T-helper 2 cell (primary cell): ENCODE results near the gene HDAC9.
A peak's percentile ranks its signal among the peaks of the same experiment; 100 is the strongest.

Experiments
- DNase-seq, 5 experiments: peaks; one replicate each; pipeline versions ENCODE4 v3.0.0 to v3.0.0-alpha.2; 2012 to 2022

The HDAC9 gene

GRCh38 chr7:18858232-18858631 is 362.7 kb downstream of the HDAC9 start:
- DNase-seq = no peak

DNA sequence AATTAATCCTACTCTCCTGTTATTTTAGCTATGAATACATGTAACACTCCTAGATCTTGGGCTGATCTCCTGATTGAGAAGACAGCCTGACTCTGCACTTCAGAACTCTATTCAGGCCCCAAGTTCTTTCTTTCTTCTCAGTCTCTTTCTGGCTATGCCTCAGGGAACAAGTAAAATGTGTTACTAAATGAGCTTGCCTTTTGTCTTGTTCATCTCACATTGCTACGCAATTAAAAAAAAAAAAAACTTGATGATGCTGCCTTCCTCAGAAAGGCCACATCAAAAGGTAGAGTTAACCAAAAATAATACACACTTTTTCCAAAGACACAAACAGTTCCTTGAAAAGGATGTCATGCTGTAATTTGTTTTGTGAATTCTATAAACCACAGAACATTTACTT is 363.8 kb downstream of the HDAC9 start:
- peak in 1 of 5 experiments; percentile 38 for DNase-seq

DNA sequence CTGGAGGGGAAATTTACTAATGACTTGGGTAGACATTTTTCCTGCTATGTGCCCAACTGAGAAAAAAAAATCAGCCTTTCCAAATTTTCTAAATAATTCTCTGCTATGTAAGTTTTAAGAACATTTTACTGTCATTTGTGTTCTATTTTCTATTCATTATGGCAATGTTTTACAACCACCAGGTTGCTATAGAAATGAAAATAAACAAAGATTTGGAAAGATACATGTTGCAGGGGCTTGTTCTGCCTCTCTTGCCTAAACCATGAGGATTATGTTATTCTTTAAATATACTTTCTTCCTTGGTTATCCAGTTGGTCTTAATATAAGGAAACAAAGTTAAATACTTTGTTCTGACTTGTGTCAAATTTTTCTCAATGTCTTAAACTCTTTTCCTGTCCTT is 364.7 kb downstream of the HDAC9 start:
- no peak for DNase-seq

DNA sequence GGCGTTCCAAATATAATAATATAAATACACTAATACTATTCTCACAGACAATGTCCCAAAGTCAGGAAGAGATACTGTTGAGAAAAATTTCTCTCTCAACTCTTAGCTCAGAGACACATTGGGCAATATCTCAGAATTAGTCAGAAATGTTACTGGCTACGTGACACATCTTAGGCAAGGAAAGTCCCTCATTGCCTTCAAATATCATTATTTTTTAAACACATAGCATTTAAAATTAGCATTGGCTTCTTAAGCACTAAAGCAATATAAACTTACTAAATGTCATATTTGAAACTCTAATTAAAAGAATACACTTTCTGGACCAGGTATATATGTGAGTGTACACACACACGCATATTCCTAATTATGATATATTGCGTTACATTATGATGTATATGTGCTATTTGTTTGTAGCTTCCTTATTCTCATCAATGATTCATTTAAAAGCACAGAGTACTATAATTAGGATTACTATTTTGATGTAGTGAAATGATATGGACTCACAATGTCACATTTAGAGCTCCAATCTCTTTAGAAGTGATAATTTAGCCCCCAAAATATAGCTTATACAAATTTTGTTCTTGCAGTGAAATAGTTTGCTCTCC is 366.1 kb downstream of the HDAC9 start:
- DNase-seq = peak in 1 of 5 experiments; percentile 38

DNA sequence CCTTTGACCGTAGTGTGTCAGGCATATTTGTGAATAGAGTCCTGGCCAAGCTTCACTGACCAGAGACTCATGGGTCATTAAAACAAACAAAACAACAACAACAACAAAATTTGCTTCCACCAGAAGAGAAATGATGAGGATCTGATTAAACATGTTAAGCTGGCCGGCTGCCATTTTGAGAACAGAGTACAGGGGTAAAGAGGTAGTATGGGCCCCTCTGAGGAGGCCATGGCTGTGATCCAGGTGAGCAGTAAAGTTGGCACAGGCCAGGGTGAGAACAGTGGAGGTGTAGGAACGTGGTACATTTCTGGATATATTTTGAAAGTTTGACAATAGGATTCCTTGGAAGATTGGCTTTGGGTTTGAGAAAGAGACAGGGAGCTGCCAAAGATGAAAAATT is 369.4 kb downstream of the HDAC9 start:
- DNase-seq = no peak

- no peak for DNase-seq
Observed at GRCh38 chr7:18866359-18867036, 370.9 kb downstream of the HDAC9 start.

- no peak for DNase-seq
Observed at GRCh38 chr7:18872344-18872743, 376.8 kb downstream of the HDAC9 start.

DNA sequence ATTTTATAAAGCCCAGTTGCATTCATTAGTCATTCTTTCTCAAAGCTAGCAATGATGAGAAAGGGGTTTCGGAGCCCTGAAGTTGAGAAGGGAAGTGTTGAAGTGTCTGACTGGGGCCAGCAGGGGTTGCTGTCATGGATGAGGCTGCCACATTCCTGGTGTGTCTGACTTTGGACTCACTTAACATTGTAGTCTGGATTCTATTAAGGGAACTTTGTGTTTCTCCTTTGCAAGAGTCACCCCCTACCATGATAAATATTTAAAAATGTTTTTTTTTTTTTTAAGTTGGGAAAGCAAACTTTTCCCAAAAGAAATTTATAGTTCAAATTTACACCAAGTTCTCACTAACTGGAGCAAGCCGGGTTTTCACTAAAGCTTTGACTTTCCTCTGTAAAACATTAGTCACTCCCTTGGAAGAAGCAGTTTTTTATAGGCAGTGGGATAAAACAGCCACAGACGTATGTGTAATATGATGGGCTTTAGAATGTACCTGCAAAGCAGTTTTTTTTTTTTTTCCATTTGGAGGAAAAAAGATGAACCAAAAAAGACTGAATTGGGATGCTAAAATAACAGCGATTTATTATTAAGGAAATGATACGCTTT is 378.3 kb downstream of the HDAC9 start:
- DNase-seq = no peak

GRCh38 chr7:18874880-18875279 is 379.3 kb downstream of the HDAC9 start:
- DNase-seq = no peak

- DNase-seq = no peak
Observed at GRCh38 chr7:18877874-18878273, 382.3 kb downstream of the HDAC9 start.

DNA sequence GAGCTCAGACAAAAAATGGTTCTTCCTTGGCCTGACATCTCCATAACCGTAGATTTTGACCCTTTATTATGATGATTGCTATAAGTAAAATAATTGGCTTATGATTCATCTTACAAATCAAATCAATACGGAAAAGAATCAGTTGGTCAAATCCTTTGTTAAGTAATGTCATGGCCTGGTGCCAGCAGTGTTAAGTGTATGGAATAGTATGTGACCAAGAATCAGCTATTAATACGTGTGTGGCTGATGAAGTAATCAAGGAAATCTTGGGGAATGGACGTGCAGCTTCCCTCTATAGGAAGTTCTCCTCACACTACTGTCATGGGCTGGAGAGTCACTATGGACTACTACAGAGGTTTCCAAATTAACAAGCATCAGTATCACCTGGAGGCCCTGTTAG is 391.3 kb downstream of the HDAC9 start:
- DNase-seq = no peak

- no peak for DNase-seq
Observed at GRCh38 chr7:18889436-18889835, 393.9 kb downstream of the HDAC9 start.

DNA sequence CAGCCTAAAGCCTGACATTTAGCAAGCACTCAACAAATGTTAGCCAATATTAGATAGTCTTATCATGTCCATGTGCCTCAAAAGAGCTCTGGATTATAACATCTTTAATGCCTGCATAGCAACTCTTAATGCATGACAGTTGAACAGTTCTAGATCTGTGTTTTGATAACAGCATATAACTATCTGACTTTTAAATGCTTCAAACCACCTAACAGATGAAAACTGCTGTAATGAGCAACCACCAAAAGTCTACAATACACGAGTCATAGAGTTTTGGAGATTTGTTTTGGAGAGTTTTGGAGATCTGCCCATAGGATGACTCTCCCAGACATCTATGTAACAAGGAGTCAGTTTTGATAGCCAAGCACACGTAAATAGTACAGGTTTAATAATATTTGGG is 394.6 kb downstream of the HDAC9 start:
- DNase-seq = peak in 1 of 5 experiments; percentile 1

DNA sequence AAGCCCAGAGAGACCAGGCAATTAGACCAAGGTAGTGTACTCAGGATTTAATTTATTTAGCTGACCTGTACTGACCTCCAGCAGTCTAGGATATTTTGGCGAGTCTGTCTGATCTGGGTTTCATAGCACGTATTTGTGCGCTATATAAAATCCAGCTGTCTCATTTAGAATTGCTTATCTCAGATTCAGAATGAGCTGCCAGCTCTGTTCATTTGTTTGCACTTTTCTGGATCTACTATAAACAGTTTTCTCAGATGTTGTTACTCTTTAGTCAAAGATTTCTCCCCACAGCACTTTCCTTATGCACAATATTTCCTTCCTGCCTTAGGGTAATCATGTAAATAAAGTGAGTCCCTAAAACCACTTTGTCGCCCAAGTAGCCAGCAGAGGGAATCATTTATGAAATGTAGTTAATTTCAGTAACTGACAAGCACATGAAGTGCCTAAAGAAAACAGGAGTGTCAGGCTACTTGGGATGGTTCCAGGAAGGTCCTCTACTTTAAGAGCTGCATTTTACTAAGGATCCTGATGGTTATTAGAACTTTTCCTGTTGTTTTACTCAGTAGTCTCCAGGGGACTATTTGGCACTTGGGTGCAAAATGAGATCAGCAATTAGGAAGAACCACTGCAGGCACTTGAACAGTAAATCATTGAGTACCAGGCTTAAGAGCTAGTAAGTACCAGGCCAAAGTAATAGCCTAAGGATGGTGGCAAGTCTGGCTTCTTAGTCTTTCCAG is 395.5 kb downstream of the HDAC9 start:
- no peak for DNase-seq

DNA sequence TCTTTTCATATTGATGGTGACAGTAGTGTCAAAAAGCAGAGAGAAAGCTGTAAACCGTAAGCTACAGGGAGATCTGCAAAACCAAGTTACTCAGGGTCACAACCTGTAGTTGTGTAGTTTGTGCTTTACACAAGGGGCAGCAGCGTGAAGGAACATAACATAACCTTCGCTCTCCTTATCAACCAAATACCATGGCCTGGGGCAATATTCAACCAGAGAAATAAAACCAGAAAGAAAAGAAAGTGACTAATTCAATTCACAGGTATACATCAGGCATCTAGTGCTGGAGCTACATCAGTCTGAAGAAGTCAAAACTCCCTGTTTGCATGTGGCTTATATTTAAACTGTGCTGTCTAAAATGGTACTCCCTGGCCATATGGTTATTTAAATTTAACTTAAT is 397.6 kb downstream of the HDAC9 start:
- DNase-seq = no peak

DNA sequence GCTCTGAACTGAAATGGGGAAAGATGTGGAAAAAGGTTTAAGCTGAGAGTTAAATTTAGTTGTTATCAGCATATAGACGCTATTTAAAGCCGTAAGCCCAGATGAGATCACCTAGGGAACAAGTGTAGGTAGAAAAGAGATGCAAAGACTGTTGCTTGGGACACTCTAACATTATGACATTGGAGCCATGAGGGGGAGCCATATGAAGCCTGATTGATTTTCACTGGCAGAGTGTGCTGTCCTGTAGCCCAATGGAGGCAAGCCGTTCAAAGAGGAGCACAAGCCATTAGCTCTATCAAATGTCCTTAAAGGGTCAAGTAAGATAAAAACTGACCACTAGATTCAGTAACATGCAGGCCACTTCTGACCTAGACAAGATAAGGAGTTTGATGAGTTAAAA is 398.6 kb downstream of the HDAC9 start:
- DNase-seq = no peak

DNA sequence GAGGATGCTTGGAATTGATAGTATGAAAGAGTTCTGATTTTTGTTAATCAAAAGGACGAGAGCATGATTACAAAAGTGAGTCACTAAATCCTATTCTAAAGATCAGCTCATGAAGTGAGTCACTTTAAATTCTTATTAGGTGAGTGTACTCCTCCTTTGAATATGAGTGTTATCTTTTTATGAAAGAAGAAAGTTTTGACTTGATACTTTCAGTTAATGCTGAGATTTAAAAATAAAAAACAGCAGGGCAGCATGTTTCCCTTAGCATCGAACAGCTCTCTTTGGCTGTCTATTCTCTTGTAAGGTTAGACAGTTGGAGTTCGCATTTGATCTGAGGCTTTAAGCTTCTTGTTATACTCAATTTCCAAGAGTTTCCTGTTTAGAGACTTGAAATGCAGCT is 399.9 kb downstream of the HDAC9 start:
- DNase-seq = no peak

DNA sequence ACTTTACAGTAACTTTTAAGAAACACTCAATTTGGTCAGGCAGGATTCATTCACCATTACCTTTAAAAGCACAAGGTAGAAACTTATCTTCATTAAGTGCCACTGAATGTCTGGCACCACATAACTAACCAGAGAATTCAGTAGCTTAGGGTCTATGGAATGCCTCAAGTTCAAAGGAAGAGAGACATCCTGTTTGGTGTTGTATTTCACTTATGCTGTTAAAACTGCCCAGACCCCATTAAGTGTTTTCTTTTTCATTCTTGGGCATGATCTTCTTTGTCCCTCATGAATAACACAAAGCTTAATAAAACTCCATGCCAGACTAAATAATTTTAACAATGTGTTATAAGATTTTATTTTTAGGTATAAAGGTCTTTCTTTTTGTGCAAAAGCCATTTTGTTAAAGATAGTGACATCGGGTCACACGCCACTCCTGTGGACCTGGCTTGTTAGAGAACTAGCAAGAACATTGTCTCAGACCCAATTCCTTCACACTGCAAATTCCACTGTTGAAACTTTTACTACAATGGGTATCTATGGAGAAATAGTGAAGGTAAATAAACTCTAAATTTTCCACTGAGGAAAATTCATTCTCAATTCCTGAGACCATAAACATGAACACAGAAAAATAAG is 400.9 kb downstream of the HDAC9 start:
- DNase-seq = no peak

DNA sequence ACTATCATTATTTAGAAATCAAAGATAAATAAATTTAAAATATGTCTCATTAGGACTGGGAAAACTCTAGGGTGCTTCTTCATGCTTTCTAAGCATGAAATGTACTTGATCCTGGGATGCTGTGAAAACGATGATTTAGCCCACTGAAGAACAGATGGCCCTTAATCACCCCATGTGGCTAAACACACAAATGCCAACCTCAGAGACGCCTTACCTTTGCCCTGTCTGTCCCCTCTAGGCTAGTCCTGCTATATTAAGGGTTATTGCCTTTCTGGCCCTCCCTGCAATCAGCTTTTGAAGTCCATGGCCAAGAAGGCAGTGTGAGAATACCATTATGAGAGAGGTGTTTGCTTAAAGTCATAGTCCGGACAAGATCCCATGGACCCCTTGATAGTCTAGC is 404.7 kb downstream of the HDAC9 start:
- DNase-seq = no peak

GRCh38 chr7:18900803-18901202 is 405.3 kb downstream of the HDAC9 start:
- DNase-seq = no peak

GRCh38 chr7:18901351-18901750 is 405.8 kb downstream of the HDAC9 start:
- DNase-seq = no peak

GRCh38 chr7:18901982-18902421 is 406.5 kb downstream of the HDAC9 start:
- no peak for DNase-seq

DNA sequence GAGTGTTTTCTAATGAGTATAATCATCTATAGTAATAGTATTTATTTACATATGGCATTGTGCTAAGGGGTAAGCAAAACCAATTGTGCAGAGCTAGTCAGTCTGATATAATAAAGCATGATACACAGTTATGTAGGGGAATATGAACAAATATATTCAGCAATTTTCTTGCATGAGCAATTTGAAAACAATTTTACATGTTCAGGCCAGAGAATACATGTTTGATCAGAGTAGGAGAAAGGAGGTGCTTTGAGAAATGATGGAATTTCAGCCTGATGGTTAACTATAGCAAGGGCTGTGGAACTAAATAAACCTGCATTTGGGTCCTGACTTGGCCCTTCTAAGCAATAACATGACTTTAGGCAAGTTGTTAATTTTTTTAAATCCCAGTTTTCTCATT is 407.3 kb downstream of the HDAC9 start:
- DNase-seq = no peak
